Astrocyte of the cerebellum (primary cell): ENCODE results near the gene MUSTN1.

Experiments used
- DNase-seq: peaks from one replicate; pipeline ENCODE4 v3.0.0-alpha.2; 2011; ENCODE audit warnings: low read depth
- H3K4me3 ChIP-seq: 2 replicates; pipeline ENCODE4 v1.5.1; 2011; ENCODE audit warnings: mild to moderate bottlenecking, low read depth, low read length, moderate library complexity
- in situ Hi-C: cut with HindIII; loops from 2 replicates; pipeline ENCODE4 v1.10.0; 2017; ENCODE audit warnings: low sequenced_read_pairs
- TF ChIP-seq, protein P1 (sequence below): IDR thresholded peaks from 2 replicates; pipeline ENCODE4 v1.5.1; 2012; ENCODE audit warnings: low read length, low read depth, moderate library complexity, mild to moderate bottlenecking; ENCODE audit errors: missing control alignments

The MUSTN1 gene

DNA sequence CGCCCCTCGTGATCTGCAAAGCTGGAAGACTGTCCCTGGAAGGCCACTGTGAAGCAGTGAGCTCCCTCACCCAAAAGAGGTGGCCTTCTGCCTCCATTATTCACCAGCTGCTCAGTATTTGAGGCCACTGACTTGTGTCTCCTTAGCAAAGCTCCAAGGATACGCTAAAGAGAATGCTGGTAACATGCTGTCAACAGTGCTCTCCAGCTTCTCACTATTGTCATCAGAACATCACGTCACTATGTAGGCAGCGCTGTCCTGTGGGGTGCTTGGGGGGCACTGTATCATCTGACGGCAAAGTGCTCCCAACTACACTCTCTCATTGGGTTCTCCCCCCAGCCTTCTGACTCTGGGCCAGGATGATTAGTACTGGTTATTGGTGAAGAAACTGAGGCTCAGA is 18.6 kb downstream of the MUSTN1 start:
- H3K4me3 ChIP-seq: no peak overlapping the region
- in situ Hi-C loops: no loop called here
- TF ChIP-seq, protein P1, sequence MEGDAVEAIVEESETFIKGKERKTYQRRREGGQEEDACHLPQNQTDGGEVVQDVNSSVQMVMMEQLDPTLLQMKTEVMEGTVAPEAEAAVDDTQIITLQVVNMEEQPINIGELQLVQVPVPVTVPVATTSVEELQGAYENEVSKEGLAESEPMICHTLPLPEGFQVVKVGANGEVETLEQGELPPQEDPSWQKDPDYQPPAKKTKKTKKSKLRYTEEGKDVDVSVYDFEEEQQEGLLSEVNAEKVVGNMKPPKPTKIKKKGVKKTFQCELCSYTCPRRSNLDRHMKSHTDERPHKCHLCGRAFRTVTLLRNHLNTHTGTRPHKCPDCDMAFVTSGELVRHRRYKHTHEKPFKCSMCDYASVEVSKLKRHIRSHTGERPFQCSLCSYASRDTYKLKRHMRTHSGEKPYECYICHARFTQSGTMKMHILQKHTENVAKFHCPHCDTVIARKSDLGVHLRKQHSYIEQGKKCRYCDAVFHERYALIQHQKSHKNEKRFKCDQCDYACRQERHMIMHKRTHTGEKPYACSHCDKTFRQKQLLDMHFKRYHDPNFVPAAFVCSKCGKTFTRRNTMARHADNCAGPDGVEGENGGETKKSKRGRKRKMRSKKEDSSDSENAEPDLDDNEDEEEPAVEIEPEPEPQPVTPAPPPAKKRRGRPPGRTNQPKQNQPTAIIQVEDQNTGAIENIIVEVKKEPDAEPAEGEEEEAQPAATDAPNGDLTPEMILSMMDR: no peak
- no peak for DNase-seq

DNA sequence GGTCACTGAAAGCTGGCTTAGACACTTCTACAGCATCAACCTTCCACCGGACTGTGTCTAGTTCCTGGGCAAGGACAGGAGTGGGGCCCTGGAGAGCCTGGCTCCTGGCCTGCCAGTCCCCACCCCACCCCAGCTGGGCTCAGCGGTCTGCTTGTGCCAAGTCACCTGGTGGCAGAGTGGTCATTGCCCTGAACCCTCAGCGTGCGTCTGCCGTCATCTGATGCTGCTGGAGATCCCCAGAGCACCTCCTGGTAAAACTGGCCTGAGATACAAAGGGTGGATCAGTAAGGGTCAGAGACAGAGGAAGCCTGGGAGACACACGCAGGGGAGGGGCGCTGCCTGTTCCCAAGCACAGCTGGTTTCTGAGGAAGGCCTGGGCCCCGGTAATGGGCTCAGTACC is 21.0 kb downstream of the MUSTN1 start:
- in situ Hi-C loops: no loop called here
- no peak for DNase-seq
- TF ChIP-seq, protein P1: no peak
- H3K4me3 ChIP-seq: no peak overlapping the region

DNA sequence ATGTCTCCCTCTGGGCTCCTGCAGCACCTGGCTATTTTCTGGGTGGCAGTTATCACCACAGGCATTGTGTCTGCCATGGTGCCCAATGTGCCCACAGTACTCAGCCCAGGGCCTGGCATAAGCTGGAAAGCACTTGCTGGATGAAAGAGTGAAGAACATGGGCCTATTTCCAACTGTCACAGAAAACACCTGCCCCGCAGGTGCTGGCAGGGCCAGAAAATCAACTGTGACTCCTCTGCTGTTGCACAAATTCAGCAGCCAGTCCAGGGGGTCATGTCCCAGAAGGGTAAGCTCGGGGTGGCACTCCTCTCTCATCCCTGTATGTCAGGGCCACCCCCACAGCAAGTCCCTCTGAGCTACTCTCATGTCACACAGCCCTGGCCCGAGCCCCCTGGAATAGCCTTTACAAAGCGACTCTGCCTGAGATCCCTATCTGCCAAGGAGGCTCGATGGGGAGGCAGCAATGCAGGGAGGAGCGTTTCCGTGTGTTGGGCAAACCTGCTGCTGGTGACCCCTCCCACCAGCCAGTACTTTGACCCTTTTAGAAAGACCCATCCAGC is 23.3 kb downstream of the MUSTN1 start:
- TF ChIP-seq, protein P1: no peak
- no peak overlapping the region for H3K4me3 ChIP-seq
- no peak for DNase-seq
- in situ Hi-C loops: no loop called here

DNA sequence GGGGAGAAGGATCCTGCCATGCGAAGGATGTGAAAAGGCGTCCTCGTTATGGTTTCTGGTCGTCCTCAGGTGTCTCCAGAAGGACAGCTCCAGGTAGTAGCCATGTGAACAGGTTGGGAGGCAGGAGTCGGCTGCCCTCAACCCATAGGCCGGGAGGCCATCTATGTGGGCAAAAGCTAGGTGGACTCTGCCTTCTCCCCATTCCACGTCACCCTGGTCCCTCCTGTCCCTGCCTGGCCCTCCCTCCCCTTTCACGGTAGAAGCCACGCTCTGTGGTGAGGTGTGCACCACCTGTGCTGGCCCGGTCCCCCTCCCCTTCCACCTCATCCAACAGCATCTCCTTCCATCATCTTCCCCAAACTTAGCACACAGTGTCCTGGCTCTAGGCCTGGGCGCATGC is 23.9 kb downstream of the MUSTN1 start:
- in situ Hi-C loops: no loop called here
- no peak overlapping the region for H3K4me3 ChIP-seq
- TF ChIP-seq, protein P1: no peak
- no peak for DNase-seq

DNA sequence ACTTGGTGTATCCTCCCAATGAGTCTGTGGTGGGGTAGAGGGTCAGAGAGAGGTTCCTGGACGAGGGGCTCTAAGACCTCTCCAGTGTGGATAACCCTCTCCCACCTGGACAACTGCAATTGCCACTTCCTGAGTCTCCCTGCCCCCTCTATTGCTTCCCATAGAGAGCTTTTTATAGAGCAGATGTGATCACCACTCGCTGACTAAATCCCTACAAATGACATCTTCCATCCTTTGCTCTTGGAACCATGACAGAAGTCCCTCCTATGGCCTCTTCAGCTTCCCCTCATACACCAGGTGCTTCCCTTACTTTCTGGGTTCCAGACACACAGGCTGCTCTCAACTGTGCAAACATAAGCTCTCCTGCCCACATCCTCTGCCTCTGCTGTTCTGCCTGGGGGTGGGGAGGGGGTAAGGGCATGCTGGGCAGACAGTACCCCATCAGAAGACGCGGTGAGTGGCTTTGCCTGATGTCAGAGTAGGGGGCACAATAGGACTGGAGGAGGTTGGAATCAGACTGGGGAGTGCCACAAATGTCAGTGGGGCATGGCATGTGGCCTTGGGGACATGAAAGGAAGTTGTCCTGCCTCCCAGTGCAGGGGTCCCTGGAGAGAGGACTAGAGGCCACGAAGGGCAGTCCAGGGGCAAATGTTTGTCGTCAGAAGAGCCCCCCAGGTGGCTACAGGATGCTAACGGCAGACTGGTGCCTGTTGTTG is 25.0 kb downstream of the MUSTN1 start:
- TF ChIP-seq, protein P1: no peak
- in situ Hi-C loops: no loop called here
- no peak overlapping the region for H3K4me3 ChIP-seq
- DNase-seq: no peak

DNA sequence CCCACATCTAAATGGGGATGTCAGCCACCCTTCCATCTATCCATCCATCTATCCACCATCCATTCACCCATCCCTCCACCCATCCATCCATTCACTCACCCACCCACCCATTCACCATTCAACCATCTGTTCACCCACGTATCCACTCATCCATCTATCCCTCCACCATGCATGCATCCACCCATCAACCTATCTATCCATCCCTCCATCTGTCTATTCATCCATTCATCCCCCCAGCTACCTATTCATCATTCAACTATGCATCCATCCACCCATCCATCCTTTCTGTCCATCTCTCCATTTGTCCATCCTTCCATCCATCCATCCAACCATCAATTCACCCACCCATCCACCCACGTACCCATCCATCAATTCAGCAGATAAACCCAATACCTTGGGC is 25.7 kb downstream of the MUSTN1 start:
- DNase-seq: no peak
- H3K4me3 ChIP-seq: no peak overlapping the region
- in situ Hi-C loops: no loop called here
- TF ChIP-seq, protein P1: no peak
